GF-D8 (cell line): ENCODE data around the gene MDM4.

Experiments used
- DNase-seq: peaks from one replicate; lab custom pipeline; 2025; lab: John Stamatoyannopoulos, UW

MDM4 gene

DNA sequence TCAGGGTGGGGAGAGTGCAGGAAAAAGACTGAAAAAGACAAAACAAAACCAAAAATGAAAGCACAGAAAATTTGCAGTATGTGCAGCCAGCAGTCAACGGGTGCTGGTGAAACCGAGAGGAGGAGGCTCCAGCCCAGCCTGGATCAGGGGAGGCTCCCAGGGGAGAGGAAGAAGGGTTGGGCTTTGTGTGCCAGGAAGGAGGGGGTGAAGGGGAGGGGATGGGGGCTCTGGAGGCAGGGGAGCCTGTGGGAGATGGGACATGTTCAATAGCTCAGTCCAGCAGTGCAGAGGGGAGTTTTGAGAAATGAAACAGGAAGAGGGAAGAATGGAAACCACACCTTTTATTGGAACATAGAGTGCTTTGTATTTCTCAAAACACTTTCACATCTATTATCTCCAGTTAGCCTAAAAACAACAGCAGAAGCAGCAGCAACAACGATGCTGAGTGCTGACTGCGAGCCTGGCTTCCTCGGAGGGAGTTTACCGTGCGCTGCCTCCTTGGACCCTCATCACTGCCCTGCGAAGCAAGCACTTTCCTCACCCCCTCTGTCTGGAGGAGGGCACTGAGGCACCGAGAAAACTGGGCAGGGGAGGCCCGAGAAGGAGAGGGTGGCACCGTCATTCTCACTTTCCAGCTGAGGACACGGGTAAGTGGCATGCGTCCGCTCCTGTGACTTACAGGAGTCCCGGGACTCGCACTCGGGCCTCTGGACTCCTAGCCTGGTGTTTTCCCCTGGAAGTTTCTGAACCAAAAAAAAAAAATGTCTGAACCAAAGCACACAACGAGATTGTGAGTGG, 62.9 kb downstream of the MDM4 start:
- DNase-seq, result no peak

DNA sequence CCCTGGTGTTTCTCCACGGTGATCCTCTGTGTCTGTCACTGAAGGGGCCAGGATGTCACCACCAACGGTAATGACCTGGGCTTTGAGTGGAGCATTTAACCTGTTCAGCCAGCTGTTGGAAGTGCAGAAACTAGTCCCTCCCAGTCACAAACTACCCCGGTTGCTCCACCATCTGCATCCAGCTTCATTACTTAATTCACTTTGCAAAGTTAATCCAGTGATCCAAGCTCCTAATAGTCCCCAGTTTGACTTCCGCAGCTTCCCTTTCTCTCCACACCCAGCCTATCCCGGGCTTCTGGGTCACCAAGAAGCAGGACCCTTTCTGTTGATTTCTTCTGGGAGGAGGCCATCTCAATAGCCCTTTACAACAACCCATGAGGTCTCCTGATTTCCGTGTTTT, 63.5 kb downstream of the MDM4 start:
- no peak for DNase-seq

DNA sequence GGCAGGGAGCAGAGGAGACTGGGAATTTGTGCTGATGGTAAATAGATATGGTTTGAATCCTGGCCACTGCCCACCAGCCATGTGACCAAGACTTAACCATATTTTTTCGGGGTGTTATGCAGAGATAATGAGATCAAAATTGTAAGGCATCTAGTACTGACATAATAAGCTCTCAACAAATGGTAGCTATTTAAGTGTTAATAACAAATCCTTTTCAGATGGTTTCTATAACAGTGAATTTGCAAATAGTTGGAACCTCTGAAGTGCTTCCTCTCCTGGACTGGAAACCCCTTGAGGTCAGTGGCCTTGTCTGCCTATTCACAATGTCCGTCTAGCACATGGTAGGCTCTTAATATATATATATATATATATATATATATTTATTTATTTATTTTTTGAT, 64.7 kb downstream of the MDM4 start:
- no peak for DNase-seq

DNA sequence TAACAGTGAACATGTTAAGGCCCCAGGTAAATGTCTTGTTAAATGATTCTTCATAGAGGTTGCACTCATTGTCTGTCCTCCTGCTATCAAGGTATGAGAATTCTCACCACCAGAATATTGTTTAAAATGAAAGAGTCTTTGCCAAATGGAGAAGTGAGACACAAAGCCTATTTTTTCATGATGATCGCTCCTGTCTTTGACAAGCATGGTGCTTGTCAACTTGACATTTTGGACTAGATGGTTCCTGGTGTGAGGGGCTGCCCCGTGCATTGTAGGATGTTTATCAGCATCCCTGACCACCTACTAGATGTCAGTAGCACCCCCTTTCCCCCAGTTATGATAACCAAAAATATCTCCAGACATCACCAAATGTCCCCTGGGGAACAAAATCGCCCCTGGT, 65.6 kb downstream of the MDM4 start:
- no peak for DNase-seq

DNA sequence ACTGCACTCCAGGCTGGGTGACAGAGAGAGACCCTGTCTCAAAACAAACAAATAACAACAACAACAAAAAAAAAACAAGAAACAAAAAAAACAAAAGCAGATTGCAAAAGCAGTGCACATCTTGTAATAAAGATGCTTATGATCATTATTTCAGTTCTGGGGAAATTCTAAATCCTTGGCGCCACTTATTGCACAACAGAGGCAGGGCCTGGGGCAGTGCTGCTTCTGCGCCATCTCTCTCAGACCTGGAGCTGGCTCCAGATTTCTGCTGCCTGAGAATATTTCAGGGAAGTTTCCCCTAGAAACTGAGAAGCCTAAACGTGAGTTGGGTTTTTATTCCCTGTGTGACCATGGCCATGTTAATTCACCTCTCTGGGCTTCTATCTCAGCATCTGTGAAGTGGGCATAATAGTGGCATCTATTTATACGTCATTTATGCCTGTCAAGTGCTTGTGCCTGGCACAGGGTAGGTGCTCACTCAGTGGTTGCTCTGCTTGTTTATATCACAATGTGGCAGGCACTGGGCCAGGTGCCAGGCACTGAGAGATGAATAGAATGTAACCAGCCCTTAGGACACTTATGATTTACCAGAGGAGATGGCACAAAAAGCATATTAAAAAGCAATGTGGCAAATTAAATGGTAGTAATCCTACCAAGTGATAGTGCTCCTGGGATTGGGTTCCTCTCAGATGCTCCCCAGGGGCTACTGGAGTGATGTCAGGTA, 67.9 kb downstream of the MDM4 start:
- no peak for DNase-seq

DNA sequence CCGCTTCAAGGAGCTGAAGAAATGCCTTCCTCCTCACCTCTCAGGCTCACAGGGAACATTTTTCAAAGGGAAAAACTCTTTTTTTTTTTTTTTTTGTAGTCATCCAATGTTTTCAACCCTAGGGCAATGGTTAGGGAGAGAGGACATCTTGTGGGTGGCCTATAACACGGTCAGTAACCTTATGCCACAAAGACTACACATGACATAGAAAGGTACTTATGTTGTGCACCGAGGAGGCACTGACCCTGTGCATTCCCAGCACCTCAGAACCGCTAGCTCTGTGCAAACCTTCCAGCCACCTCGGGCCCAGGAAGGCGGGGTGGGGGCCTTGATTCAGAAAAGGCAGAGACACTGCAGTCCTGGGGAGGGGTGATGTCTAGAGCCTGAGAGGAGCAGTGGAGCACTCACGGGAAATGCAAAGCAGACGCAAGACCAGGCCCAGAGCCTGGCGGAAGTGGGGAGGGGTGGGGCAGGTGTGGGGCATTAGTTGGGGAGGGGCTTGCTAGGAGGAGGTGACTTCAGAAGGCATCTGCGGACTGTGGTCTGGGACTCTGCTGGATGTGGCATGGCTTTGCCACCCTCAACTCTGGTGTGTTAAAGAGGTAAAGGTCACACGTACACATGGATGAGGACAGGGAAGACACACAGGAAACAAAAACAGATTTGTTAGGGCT, 68.6 kb downstream of the MDM4 start:
- DNase-seq, result no peak

DNA sequence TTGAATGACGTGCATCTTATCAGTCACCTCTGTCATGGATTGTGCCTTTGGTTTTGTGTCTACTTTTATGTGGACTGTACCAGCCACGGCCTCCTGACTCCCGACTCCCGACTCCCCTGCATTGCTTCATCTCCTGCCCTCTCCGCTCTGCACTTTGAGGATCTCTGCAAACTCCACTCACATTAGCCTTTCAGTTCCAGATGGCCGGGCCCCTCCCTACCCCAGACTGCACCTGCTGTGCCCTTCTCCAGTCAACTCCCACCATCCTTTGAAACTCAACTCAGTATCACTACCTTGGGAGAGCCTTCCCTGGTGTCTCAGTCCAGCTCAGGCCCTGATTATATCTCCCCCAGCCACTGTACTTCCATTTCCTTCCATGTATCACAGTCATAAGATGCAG, 71.4 kb downstream of the MDM4 start:
- DNase-seq, result no peak

DNA sequence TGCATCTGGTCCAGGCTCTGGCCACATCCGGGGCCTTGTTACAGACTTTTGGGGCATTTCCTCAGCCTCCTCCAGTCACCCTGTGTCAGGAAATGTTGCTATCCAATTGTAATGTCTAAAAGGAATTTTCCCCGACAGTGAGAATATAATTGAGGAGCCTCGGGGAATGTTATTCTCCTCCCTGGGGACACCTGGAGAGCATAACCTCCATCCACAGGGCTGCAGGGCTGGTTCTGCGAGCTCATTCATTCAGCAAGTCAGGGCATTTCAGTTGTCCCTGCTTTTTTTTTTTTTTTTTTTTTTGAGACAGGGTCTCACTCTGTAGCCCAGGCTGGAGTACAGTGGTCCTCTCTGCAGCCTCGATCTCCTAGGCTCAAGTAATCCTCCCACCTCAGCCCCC, 72.6 kb downstream of the MDM4 start:
- DNase-seq, result no peak

DNA sequence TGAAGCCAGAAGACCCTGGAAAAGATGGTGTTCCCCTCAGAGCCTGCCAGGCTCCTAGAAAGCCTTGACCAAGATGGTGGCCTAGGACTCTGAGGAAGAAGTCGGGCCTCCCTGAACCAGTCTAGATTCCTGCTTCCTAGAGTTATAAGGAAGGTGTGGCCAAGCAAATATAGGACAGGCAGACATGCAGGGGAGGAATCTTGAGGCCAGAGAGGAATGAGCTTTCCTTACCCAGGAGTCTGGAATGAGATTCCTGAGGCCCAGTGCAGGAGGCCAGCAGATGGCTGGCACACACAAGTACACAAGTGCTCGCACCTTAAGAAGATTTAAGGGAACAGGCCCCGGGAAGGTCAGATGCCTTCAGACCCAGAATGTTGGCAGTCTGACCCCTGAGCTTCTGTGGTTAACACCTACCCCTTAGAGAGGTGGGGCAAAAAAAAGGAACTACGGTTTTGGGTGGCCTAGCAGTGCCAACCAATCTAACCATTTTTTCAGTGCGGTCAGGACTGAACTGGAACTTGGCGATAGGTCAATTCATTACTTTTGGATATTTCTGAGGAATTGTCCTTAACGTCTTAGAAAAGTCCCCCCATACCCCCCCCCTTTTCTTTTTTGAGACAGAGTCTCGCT, 73.3 kb downstream of the MDM4 start:
- no peak for DNase-seq

DNA sequence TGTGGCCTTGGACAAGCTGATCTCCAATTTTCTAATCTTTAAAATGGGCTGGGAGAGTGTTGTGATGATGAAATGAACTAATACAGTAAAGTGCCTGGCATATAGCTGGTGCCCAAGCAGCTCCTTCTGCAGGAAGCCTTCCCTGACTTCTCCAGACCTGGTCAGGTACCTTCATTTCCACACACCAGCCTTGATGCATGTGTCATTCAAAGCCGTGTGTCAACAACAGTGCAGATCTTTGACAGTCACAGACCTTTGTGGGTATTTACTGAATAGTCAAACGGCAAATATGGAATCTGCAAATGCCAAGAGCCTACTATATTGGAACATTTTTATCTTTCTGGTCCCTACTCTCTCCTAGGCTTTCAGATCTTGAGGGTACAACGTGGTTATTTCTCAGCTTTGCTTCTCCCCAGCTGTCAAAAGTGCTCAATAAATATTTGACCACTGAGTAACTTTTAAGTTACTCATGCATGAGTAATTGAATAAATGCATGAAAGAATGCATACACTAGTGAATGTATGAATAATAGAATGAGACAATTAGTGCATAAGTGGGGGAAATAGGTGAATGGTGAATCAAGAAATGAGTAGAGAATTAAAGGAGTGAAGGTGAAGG, 75.4 kb downstream of the MDM4 start:
- no peak for DNase-seq

DNA sequence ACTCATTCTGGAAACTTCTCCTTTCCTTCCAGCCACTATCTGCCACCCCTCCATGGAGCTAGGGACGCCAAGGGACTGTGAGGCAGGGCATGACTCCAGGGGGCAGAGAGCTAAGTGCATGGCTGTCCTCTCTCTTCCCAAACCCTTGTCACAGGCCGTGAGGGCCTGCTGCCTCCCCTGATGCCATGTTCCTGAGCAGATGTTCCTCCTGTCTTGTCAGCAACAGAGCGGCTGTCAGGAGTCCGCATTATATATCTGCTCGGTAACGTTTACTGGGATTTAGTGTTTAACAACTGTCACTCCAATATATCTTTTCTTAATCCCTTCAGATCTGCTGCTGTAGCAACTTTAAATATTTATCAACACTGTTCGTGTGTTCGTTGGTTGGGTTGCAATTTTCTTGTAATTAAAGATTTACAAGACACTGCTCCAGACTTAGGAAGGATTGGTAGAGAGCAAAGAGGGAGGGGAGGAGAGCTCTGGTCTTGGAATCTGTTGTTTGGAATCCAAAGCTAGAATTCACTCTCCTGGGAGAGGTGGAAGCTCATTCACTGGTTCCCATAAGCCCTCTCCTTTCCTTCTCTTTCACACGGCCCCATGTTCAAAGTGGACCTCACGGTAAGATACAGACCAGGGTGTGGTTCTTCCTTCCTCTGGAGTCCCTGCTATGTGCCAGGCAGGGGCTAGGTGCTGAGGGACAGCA, 76.2 kb downstream of the MDM4 start:
- no peak for DNase-seq

DNA sequence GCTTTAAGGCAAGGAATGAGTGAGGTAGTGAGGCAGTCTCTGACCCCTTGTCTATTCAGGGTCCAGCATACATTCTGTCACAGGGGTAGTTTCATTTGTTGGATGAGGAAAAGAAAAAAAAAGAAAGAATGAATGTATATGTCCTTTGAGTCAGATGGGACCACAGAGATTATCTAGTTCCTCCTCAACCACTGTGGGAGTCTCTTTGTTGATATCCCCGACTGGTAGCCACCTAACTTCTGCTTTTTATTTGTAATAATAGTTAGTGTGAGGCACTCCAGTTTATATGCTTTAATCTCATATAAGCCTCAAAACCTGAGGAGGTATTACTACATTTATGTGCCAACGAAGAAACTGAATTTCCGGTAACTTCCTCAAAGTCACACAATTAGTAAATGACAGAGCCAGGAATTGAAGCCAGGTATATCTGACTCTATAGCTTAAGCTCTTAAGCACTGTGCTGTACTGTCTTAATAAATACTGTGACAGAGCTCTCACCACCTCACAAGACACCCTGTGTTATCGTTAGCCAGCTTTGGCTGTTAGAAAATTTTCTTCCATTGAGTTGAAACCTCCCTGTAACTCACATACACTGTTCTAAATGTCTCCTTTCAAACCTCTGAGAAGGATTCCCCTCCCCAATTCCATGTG, 82.2 kb downstream of the MDM4 start:
- DNase-seq, result no peak

DNA sequence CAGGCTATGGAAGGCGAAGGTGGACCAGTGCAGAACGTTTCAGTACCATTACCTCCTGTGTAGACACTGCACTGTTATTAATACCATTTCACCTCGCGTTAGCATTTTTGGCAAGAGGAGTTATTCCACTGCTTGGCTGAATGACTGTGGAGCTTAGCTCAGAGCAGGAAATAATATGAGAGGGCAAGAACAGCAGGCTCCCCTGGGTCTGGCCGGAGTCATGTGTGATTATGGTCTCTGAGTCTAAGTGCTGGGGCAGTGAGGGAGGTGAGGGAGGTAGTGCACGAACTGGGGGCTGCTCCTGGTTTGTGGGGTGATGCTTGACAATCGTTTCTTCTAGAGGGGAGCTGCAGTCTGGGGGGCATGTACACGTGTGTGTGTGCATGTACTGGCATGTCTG, 82.9 kb downstream of the MDM4 start:
- DNase-seq, result no peak

DNA sequence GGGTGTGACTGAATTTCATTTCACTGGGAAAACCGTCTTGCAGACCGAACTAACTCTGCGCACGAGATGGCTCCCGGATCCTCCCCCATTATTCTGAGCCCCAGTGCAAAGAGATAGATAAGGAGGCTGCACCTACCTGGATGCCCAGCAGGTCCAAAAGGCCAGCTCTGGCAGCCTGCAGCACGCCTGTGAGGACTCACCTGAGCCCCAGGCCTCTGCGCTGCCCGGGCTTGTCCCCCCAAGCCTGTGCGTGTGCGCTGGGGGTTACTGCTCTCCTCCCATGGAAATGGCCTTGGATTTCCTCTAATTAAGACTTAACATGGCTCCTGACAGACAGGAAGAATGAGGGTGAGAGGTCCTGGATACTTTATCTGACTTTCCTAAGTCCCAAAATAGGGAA, 83.4 kb downstream of the MDM4 start:
- DNase-seq, result no peak

DNA sequence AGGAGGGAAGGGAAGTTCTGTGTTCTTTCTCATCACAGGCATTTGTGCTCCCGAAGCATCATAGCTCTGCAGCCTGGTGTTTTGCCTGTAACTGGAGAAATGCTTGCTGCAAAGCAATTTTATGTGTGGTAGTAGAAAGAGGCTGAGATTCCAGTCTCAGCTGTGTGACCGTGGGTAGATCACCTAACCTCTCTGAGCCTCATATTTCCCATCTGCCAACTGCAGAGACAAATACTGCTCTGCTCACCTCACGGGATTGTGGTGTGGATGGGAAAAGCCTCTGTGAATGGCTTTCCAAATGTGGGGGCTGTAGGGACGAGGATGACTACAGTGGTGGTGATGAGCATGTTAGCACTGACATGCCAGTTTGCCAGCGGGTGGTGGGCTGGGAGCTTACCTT, 84.0 kb downstream of the MDM4 start:
- no peak for DNase-seq

DNA sequence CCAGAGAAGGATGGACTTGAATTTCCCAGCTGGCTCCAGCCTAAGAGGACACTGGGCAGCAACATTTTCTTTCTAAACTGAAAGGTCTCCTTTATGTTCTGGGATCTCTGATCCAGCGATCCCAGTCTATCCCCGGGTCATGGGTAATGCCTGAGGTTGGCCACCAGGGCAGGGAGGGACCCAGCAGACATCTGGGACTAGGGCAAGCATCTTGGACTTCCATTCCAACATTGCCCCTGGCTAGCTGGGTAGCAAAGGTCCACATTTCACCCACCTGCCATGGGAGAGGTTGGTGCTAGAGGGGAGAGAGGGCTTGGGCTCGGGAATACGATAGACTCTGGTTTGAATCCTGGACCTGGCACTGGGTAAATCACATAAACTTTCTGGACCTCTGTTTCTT, 84.8 kb downstream of the MDM4 start:
- no peak for DNase-seq

DNA sequence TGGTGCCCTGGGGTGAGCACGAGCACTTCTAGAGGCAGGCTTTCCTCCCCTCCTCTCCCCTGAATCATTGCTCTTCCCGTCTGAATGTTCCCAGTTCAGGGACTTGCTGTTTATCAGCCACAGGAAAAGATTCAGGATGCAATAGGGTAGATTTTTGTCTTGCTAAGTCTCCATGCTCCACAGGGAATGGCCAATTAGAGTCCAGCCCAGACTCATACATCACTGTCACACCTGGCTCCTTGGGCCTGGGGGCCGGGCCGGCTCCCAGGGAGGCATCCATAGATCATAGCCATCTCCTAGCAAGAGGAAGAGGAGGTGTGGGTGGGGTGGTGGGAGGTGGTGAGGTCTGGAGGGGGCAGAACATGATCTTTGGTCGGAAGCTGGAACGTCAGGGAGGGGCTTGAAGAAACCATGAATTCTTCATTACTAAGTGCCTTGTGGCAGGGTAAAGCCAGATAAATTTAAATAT, 85.9 kb downstream of the MDM4 start:
- no peak for DNase-seq

DNA sequence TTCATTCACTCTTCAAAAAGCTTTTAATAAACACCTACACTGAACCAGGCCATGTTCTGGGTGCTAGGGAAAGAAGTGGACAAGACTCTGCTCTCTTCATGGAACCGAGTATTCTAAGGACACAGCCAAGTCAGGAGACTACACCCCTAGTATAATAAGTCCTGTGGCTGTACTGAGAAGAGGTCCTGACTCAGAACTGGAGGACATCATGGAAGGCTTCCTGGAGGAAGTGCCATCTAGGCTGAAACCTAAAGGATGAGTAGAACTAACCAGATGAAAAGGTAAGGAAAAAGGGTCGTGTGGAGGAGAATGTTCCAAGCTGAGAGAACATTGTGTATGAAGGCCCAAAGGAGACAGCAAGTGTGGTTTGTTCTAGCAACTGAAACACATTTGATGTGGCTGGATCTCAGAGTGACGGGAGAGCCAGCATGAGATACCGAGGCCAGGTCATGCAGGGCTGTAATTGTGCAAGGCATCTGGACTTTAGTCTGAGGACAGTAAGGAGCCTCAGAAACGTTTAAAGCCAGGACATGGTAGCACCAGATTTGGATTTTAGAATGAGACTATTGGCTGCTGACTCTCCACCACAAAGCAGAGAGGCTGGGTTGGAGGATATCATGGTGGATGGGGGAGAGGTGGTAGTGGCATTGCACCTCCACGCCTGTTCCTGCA, 86.8 kb downstream of the MDM4 start:
- DNase-seq, result no peak

DNA sequence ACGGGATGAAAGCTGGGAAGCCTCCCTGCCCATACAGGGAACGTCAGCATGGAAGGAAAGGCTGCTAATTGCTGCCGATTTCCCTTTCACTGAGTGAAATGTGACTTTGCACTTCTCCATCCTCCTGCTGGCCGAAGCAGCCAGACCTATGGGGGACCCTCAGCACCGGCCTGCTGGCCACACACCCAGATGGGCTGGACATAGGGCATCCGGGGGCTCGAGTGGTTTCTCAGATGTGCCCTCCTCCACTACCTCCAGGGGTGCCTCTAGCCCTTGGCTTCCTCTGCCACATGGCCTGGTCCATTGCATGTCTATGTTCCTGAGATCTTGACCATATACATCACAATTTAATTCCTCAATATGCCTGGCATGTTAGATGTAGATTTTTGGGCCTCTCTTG, 89.6 kb downstream of the MDM4 start:
- DNase-seq, result no peak
